Mesothelial cell of epicardium (in vitro differentiated cells): Measurements from ENCODE around the gene HESX1. TPM values are rescaled to one million over a fixed set of nuclear protein-coding genes. Genes with fewer than 3 reads are reported as not detected.

ENCODE experiments used
- DNase-seq, 2 experiments: peaks; one replicate each; pipeline ENCODE4 v3.0.0; 2021; ENCODE audit warnings: low spot score in 2 of 2; ENCODE audit not compliant: unreplicated experiment in 2 of 2
- H3K27ac Mint-ChIP-seq: 2 replicates; pipeline ENCODE4 v1.8.0; 2021; ENCODE audit warnings: mixed read lengths
- H3K27me3 Mint-ChIP-seq: 2 replicates; pipeline ENCODE4 v1.8.0; 2021; ENCODE audit warnings: low read depth, mixed read lengths
- H3K36me3 Mint-ChIP-seq: 2 replicates; pipeline ENCODE4 v1.8.0; 2021; ENCODE audit warnings: mixed read lengths
- H3K4me1 Mint-ChIP-seq: 2 replicates; pipeline ENCODE4 v1.8.0; 2021; ENCODE audit warnings: mixed read lengths
- H3K4me3 Mint-ChIP-seq: 2 replicates; pipeline ENCODE4 v1.8.0; 2021; ENCODE audit warnings: mild to moderate bottlenecking, moderate library complexity, mixed read lengths
- H3K9me3 Mint-ChIP-seq: 2 replicates; pipeline ENCODE4 v1.8.0; 2021; ENCODE audit warnings: mixed read lengths
- CTCF ChIP-seq: fragments of 200-600 bp; sonication (generic); IDR thresholded peaks from one replicate; pipeline ENCODE4 v1.5.0; 2021; ENCODE audit warnings: antibody characterized with exemption; ENCODE audit not compliant: unreplicated experiment
- total RNA-seq: library from RNA; stranded (reverse); gene quantifications from 3 replicates; pipeline ENCODE4 v1.2.1, GENCODE V29; 2021

The HESX1 gene
- total RNA-seq, 1 donor from 2014 or later = 2.4 TPM

GRCh38 chr3:57206423-57206822, 6.6 kb upstream of the HESX1 start:
- no peak for TF ChIP-seq CTCF
- no peaks in the 10 kb centered on the region for H3K4me1 Mint-ChIP-seq
- H3K36me3 Mint-ChIP-seq = no peaks in the 10 kb centered on the region
- no peaks in the 10 kb centered on the region for H3K27me3 Mint-ChIP-seq
- no peak overlapping the region for H3K4me3 Mint-ChIP-seq
- no peak overlapping the region for H3K27ac Mint-ChIP-seq
- DNase-seq = no peak
- H3K9me3 Mint-ChIP-seq = no peaks in the 10 kb centered on the region

GRCh38 chr3:57194641-57195040, 5.1 kb downstream of the HESX1 start:
- DNase-seq = no peak
- peaks cover 1% of the 10 kb centered on the region for H3K4me1 Mint-ChIP-seq
- H3K27me3 Mint-ChIP-seq = no peaks in the 10 kb centered on the region
- no peak overlapping the region for H3K4me3 Mint-ChIP-seq
- no peak for TF ChIP-seq CTCF
- H3K9me3 Mint-ChIP-seq = no peaks in the 10 kb centered on the region
- H3K27ac Mint-ChIP-seq = no peak overlapping the region
- no peaks in the 10 kb centered on the region for H3K36me3 Mint-ChIP-seq

GRCh38 chr3:57192028-57192427, 7.8 kb downstream of the HESX1 start:
- Mint-ChIP-seq H3K9me3 (no peaks in the 10 kb centered on the region), H3K4me3 (no peak overlapping the region), H3K36me3 (no peaks in the 10 kb centered on the region), H3K27me3 (no peaks in the 10 kb centered on the region), H3K4me1 (peaks cover 1% of the 10 kb centered on the region), H3K27ac (no peak overlapping the region)
- no peak for TF ChIP-seq CTCF
- no peak for DNase-seq

GRCh38 chr3:57184526-57184925, 15.3 kb downstream of the HESX1 start:
- Mint-ChIP-seq H3K9me3 (no peaks in the 10 kb centered on the region), H3K27me3 (peaks cover under 1% of the 10 kb centered on the region), H3K4me3 (no peak overlapping the region), H3K4me1 (peaks cover 9% of the 10 kb centered on the region), H3K36me3 (no peaks in the 10 kb centered on the region), H3K27ac (no peak overlapping the region)
- DNase-seq = no peak
- no peak for TF ChIP-seq CTCF

GRCh38 chr3:57179580-57180410, 20.0 kb downstream of the HESX1 start:
- H3K4me1 Mint-ChIP-seq = peaks cover 8% of the 10 kb centered on the region

More at GRCh38 chr3:57179580-57180410, 20.0 kb downstream of the HESX1 start:
- Mint-ChIP-seq H3K27me3 (peaks cover 4% of the 10 kb centered on the region), H3K9me3 (no peaks in the 10 kb centered on the region), H3K4me3 (no peak overlapping the region), H3K27ac (no peak overlapping the region), H3K36me3 (no peaks in the 10 kb centered on the region)
- DNase-seq = no peak
- TF ChIP-seq CTCF = no peak
